ENCODE measurements around the gene GRM7. TPM values are rescaled to one million over a fixed set of nuclear protein-coding genes. Genes with fewer than 3 reads are reported as not detected.

Gene GRM7
- total and polyA plus RNA-seq, 9 of the 15 experiments (the other 6 are each of a cell fraction or from before 2014, with no cell fraction given) = not detected

DNA sequence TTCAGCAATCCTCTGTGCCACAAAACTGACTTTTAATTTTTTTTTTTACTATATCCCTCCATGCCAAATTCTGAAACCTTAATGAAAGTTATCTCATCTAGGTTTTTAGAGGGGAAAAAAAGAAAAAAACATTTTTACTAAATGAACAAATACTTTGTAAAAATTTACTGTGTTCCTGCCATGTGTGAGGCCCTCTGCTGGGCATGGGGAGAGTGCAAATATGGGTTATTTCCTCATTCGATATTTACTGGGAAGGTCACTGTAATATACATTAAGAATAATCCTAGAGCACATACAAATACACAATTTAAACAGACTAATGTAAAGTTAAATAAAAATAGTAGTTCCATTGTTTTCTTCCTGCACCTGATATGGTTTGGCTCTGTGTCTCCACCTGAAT lies 215.0 kb downstream of the GRM7 start:
- in situ Hi-C loops (cut with MboI) (no loop called here), intact Hi-C loops (cut with micrococcal nuclease) (no loop called here)
- Histone ChIP-seq H3K9me1 (ENCODE audit: control insufficient read depth, insufficient read depth, low read length) (no peaks in the 10 kb centered on the region), H4K20me1 (replicated peaks; ENCODE audit: control insufficient read depth, insufficient read depth, low read length) (no peaks in the 10 kb centered on the region), H3K9ac (ENCODE audit: insufficient read depth in 1 of 2, low read depth in 2 of 2, low read length in 2 of 2) (no peak overlapping the region), H3K27me3 (ENCODE audit: control insufficient read depth in 2 of 2, insufficient read depth in 2 of 2, low read length in 2 of 2) (no peaks in the 10 kb centered on the region), H3K9me3 (replicated peaks; ENCODE audit: control insufficient read depth, insufficient read depth, low read depth, low read length) (no peaks in the 10 kb centered on the region), H3K79me2 (ENCODE audit: control insufficient read depth, insufficient read depth, low read length) (no peaks in the 10 kb centered on the region), H3K27ac (ENCODE audit: extremely low read depth, low read depth, low read length) (no peak overlapping the region), H2AFZ (ENCODE audit: low read depth, low read length) (no peak overlapping the region), H3K4me2 (ENCODE audit: insufficient read depth, low read length) (no peak overlapping the region), H3K4me3 (no peak overlapping the region), H3K4me1 (replicated peaks in 1 of 2; ENCODE audit: control insufficient read depth in 2 of 2, insufficient read depth in 2 of 2, low read length in 2 of 2) (no peaks in the 10 kb centered on the region), H3K36me3 (ENCODE audit: control insufficient read depth, insufficient read depth, low read length) (no peaks in the 10 kb centered on the region)
- ATAC-seq (no peak), FAIRE-seq (no peak), DNase-seq (ENCODE audit: extremely low read depth in 1 of 4, low spot score in 3 of 4) (no peak)
- ChIA-PET CTCF (ENCODE audit: low intra/inter-chr PET ratio) (no interaction called here), POLR2A (no interaction called here)
- TF ChIP-seq ZNF407 (IDR thresholded peaks at IDR 0.05; ENCODE audit: low read depth) = no peak
- TF ChIP-seq ARHGAP35 (IDR thresholded peaks at IDR 0.05; ENCODE audit: partially characterized antibody) = no peak
- TF ChIP-seq RBM17 (IDR thresholded peaks at IDR 0.05; ENCODE audit: borderline replicate concordance, low read depth, low read length) = no peak
- TF ChIP-seq ASH1L (IDR thresholded peaks at IDR 0.05; ENCODE audit: borderline replicate concordance, low read depth, partially characterized antibody) = no peak
- WGBS (ENCODE audit: insufficient coverage, low coverage, missing lambda C conversion rate) = 3% methylated on average over 1 of the region's 1 CpG
- BruUV-seq (replicated peaks) = no TSS peak

Measured in K562 (cell line).